GM19468 (cell line): ENCODE results near the gene TAF11L4.
"Not testable (repeated sequence)": the region's sequence is repeated elsewhere in the genome, so short reads cannot be mapped to it uniquely, and the experiment has no call there.

Source experiments
- ATAC-seq: cut with Tn5 transposase; IDR thresholded peaks from one replicate; pipeline ENCODE4 v1.9.1; 2021; ENCODE audit warnings: mild to moderate bottlenecking, moderate library complexity, moderate number of reproducible peaks; ENCODE audit not compliant: unreplicated experiment; ENCODE audit errors: extremely low read depth

The TAF11L4 gene

GRCh38 chr5:17521501-17521900, at the start of gene TAF11L4:
Gene TAF11L4 (plus strand): TSS chr5:17521801.
- ATAC-seq, result not testable (repeated sequence)

- not testable (repeated sequence) for ATAC-seq
Observed at GRCh38 chr5:17475064-17475463, 46.5 kb upstream of the TAF11L4 start.

GRCh38 chr5:17477043-17477442, 44.6 kb upstream of the TAF11L4 start:
- no peak for ATAC-seq

- ATAC-seq, result no peak
Observed at GRCh38 chr5:17477573-17478265, 43.9 kb upstream of the TAF11L4 start.

GRCh38 chr5:17481378-17481777, 40.2 kb upstream of the TAF11L4 start:
- ATAC-seq, result no peak

- no peak for ATAC-seq
Observed at GRCh38 chr5:17482790-17483189, 38.8 kb upstream of the TAF11L4 start.

GRCh38 chr5:17486464-17487173, 35.0 kb upstream of the TAF11L4 start:
- not testable (repeated sequence) for ATAC-seq

GRCh38 chr5:17487174-17487512, 34.5 kb upstream of the TAF11L4 start:
- ATAC-seq, result no peak

- ATAC-seq, result not testable (repeated sequence)
Observed at GRCh38 chr5:17491257-17491656, 30.3 kb upstream of the TAF11L4 start.

GRCh38 chr5:17492770-17493169, 28.8 kb upstream of the TAF11L4 start:
- ATAC-seq, result no peak

GRCh38 chr5:17497446-17497845, 24.2 kb upstream of the TAF11L4 start:
- ATAC-seq, result no peak

GRCh38 chr5:17497931-17498330, 23.7 kb upstream of the TAF11L4 start, which contains the start of gene TAF11L2:
Gene TAF11L2 (plus strand): TSS chr5:17498231.
- ATAC-seq, result not testable (repeated sequence)

- ATAC-seq, result no peak
Observed at GRCh38 chr5:17511775-17512325, 9.8 kb upstream of the TAF11L4 start.

GRCh38 chr5:17517526-17517925, 4.1 kb upstream of the TAF11L4 start:
- not testable (repeated sequence) for ATAC-seq

GRCh38 chr5:17518067-17518466, 3.5 kb upstream of the TAF11L4 start, which contains the start of gene TAF11L3:
Gene TAF11L3 (plus strand): TSS chr5:17518367.
- not testable (repeated sequence) for ATAC-seq

GRCh38 chr5:17519508-17519907, 2.1 kb upstream of the TAF11L4 start:
- ATAC-seq, result not testable (repeated sequence)

GRCh38 chr5:17524935-17525334, 3.3 kb downstream of the TAF11L4 start, which contains the start of gene TAF11L5:
Gene TAF11L5 (plus strand): TSS chr5:17525235.
- not testable (repeated sequence) for ATAC-seq

- not testable (repeated sequence) for ATAC-seq
Observed at GRCh38 chr5:17526504-17526903, 4.9 kb downstream of the TAF11L4 start.

GRCh38 chr5:17528369-17528768, 6.8 kb downstream of the TAF11L4 start, which contains the start of gene TAF11L6:
Gene TAF11L6 (plus strand): TSS chr5:17528669.
- ATAC-seq, result not testable (repeated sequence)
